Left lobe of liver (tissue), 2 donors: ENCODE measurements around the gene FGFR3. TPM values are rescaled to one million over a fixed set of nuclear protein-coding genes. Genes with fewer than 3 reads are reported as not detected.

Experiments used
- ATAC-seq: fragments of 200-7000 bp; cut with Tn5 transposase; one replicate; pipeline ENCODE4 v1.9.1; 2020; ENCODE audit warnings: mild to moderate bottlenecking, moderate library complexity
- DNase-seq: peaks from one replicate; pipeline ENCODE4 v3.0.0-alpha.2; 2020; ENCODE audit warnings: low spot score
- total RNA-seq: library from RNA; stranded (reverse); gene quantifications from one replicate; pipeline ENCODE4 v1.2.1, GENCODE V29; 2021
- donor health status: DM: no; HTN: no; CAD: no; lungs with moderate emphysema.
- donor health status: DM: no; HTN: yes; CAD: no.

The FGFR3 gene
- total RNA-seq, 1 donor from 2014 or later = 48.5 TPM

DNA sequence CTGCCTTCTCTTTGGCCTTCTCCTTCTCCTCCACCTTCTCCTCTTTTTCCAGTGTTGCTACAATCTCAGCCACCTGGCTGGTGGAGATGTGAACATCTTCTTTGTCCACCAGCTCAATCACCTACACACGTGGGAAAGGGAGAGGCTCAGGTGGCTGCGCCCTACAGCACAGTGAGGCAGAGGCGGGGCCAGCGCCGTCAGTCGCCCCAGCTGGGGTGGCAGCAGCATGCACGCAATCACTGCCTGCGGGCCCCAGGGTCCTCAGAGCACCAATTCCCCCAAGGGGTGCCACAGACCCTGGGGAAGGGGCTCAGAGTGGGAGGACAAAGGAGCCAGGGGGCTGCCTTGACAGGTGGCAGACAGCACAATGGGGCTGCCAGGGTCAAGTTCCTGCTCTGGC is 21.4 kb downstream of the FGFR3 start:
- no peak for DNase-seq
- no peak for ATAC-seq

DNA sequence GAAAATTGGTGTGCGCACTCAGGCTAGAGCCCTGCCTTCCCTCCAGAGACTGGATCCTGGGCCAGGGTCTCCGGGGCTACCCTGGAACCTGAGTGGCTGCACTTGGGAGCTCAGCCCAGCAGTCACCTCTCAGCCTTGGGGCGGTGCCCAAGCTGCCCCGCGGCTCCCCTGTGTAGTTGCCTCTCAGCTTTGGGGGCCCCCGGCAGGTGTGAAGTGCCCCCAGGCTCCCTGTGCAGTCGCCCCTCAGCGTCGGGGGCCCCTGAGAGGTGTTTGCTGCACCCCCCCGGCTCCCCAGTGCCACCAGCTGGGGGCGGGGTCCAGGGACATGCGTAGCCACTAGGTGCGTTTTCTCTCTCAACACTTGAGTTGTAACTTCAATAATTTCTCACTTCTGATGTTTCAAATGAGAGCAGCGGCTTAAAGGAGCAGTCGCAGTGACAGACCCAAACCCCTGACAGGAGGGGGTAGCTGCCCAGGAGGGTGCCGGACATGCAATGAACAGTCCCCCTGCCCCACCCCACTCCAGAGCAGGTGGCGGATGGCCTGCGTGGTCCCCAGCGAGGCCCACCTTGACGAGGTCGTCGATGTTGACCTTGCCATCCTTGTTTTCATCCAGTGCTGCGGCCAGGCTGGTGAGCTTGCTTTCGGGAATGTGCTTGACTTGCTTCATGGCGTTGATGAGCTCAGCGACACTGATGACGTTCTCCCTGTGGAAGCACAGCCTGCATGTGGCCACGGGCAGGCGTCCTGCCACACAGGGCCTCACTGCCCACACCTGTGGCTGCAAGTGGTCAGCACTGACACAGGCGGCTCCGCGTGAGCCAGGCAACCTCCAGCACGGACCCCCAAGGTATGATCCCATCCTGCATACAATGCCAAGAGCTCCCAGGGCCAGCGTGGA is 22.3 kb downstream of the FGFR3 start:
- DNase-seq (no peak), ATAC-seq (no peak)

DNA sequence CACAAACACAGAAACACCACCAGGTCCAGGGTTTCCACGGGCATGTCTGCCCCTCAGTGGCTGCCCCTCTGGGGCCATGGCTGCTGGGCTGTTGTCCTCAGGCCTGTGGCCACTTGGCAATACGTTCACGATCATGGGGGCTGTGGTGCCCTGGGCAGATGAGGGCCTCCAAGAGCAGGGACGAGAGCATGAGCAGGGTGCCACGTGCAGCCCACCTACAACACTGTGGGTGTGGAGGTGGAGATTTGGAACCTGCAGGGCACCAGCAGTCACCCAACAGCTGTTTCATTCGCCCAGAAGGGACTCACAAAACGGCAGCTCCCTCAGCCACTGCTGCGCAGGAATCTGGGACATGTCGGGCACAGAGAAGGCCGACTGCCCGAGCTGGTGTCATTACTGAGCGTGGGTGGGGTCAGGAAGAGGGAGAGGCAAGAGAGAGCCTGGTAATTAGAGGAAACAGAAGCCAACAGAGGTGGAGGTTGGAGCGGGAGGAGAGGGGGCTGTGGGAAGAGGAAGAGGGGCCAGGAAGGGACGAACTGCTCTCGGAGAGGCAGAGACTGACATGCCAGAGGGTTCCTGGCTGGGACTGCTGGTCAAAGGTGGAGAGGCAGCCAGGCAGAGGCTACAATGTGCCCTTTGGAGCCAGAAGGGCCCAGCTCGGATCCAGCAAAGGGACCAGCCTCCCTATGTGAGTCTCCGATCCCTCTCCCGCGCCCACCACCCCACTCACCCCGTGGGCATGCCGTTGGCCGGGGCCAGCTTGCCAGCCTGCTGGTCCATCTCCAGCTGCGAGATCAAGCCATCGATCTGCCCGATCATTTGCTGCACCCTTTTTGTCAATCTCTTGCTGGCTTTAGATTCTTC is 23.1 kb downstream of the FGFR3 start:
- DNase-seq (peak; percentile 76), ATAC-seq (peak; percentile 89)

DNA sequence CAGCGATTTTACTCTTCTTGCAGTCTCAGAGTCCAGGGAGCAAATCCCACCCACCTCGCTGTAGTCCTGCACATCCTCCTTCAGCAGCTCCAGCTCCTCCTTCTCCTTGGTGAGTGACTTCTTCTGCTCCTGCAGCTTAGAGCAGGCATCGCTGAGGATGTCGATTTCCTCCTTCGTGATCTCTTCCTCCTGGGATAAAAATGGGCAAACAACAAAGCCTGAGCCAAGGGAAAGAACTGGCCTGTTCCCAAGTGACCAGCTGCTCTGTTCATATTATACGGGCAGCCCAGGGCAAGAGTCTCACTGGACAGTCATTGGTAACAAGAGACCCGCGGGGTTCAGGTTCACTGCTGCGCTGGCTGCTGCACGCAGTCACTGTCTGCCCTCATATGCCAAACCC is 26.2 kb downstream of the FGFR3 start:
- ATAC-seq (peak; percentile 61), DNase-seq (peak; percentile 66)

DNA sequence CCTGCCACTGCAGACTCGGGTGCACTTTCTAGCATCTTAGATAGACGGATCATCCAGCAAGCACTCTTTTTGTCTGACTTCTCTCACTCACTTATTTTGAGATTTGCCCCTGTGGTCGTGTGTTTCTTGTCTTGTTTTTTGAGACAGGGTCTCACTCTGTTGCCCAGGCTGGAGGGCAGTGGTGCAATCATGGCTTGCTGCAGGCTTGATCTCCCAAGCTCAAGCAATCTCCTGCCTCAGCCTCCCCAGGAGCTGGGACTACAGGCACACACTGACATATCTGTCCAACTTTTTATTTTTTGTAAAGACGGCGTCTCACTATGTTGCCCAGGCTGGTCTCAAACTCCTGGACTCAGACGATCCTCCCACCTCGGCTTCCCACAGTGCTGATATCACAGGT is 26.7 kb downstream of the FGFR3 start:
- DNase-seq (no peak), ATAC-seq (no peak)

DNA sequence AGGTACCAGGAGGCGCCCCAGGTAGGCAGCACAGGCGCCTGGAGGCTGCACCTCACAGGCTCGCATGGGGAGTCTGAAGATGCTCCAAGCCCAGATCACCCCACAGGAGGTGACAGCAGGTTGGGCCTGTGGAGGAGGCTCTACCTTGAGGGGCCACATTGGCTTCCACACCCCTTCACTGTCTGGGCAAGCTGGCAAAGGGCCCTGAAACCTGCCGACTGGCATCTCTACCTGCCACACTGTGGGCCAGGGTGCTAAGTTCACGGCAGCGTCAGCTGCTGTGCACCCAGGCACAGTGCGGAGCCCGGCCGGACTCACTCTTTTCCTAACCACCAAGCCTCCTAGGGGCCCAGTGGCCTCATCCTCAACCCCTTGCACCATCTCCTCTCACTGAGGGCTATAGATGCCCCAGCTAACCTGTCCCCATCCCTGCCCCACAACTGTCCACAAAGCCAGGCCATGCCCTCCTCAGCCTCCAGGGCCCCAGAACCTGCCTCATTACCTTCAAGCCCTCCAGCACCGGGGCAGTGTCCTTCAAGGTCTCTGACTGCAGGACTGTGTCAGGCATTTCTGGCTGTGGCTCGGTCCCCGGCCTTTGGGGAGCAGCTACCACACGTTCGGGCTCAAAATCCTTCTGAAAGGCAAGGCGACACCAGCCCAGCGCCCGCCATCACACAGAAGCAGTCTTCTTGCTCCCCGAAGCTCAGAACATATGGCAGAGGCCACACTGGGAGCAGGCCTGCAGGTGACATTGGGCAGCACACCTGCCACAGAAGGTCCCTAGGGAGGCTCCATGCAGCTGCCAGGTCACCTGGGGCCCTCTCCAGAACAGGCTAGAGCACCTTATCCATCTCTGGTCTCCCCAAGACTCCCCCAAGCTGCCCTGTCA is 28.8 kb downstream of the FGFR3 start:
- DNase-seq = peak; percentile 44

DNA sequence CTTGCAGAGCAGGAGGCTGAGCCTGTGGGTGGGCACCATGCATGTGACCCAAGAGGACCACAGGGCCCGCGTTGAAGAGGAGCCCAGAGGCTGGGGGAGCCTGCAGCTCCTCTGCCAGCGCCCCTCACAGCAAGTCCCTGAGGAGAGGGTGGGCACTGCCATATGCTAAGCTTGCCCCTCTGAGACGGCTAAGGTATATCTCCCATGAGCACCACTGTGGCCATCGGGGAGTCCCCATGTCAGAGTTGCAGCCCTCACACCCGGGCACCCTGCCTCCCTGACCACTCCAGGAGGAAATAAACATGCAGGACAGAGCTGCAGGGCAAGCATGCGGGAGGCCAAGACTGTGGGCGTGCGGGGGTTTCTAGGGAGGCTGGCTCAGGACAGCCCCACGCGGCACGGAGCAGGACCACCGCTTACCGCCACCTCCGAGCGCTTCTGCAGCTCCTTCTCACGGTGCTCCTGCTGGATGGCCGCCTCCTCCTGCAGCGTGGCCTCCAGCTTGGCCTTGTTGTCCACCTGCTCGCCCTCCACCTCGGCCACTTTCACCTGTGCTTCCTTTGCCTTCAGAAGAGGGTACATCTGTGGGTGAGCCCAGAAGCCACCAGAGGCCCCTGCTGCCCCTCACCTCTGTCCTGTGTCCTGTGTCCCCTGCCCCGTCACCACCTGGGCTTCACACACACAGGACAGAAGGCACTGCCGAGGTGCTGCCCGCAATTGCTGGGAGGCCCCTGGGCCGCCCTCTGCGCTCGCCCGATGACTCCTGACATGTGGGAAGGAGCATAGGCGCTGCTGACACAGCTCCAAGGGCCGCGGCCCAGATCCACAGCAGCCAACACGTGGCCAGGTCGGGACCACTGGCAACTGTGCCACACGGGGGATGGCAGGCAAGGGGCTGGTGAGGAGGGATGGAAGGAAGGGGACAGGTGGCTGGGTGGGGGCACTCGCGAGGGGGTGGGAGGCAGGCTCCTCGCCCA is 29.8 kb downstream of the FGFR3 start:
- DNase-seq (peak; percentile 39), ATAC-seq (no peak)

More for the DNA sequence above, 28.8 kb downstream of the FGFR3 start:
- no peak for ATAC-seq

DNA sequence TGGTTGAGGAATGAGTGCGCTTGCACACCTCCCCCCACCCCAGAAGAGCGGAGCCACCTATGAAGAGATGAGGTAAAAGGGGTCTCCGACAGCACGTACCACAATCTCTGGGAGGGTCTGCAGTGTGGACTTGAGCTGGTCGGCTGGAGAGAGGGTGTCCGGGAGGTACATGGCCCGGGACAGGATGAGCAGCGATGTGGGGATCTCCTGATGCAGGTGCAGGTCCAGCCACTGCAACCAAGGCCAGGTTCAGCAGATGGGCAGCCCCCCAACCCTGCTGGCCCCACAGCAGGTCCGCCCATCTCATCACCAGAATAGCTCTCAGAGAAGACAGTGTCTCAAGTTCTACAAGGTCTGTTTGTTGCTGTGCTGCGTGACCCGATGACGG is 30.4 kb downstream of the FGFR3 start:
- no peak for ATAC-seq

DNA sequence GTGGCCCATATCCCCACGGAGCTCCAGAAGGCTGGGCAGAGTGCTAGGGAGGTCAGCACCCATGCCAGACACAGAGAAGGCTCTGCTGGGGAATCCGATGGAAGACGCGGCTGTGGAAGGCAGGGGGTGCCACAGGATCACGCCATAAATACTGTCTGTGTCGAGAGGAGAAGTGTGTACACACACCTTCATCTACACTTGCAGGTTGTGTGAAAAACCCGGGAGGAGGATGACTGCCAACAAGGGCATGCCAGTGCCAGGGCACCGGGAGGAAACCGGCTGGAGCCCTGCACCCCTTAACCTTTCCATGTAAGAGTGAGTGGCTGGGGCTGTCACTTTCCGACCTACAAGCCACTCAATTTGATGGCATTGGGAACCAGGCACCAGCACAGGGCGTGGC is 31.7 kb downstream of the FGFR3 start:
- DNase-seq = no peak
- no peak for ATAC-seq

More for the DNA sequence above, 30.4 kb downstream of the FGFR3 start:
- DNase-seq = no peak

DNA sequence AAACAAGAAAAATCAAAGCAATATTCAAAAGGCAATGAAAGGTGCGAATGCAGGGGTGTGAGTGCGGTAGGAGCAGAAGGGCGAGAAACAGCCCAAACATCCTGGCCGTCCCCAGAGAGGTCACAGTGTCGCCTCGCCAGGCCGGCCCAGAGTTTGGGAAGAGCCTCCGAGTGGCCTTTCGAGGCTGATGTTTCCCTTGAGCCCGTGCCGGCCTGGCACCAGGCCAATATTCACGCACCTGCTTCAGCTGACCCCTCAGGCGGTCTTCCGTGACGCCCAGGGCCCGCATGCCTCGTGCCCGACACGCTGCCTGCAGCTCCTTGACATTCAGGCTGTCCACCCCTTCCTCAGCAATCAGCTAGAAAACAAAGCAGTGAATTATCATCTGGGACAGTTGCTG is 32.2 kb downstream of the FGFR3 start:
- ATAC-seq (no peak), DNase-seq (no peak)

DNA sequence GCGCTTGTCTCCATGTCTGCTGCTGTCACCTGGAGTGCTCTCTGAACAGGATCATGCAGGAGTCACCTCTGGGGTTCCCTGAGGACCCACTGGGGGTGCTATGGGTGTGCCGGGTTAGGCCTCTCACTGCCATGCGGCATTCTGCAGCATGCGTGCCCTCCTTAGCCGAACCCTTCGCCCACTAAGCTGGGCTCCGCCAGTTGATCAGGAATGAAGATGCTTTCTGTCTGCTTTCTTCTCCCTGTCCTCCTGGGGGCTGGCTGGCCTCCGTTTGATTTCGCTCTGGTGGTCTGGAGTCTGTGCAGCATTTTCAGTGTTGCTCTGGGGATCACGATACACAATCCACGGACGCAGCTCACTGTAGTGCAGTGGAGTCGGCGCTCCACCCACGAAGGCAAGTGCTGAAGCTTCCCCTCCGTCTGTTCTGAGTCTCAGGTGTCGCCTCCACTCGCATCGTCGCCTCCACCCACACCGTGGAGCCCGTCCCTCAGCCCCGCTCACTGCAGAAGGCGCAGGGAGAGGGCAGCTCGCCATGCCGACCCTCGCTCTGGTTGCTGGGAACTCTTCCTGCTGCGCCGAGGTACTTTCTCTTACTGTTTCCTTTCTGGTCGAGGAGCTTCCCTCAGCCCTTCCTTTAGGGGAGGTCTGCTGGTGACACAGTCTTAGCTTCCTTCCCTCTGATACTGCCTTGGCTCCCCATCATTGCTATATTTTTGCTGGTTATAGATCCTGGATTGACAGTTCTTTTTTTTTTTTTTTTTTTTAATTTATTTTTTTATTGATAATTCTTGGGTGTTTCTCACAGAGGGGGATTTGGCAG is 33.6 kb downstream of the FGFR3 start:
- no peak for DNase-seq
- ATAC-seq = peak; percentile 16

DNA sequence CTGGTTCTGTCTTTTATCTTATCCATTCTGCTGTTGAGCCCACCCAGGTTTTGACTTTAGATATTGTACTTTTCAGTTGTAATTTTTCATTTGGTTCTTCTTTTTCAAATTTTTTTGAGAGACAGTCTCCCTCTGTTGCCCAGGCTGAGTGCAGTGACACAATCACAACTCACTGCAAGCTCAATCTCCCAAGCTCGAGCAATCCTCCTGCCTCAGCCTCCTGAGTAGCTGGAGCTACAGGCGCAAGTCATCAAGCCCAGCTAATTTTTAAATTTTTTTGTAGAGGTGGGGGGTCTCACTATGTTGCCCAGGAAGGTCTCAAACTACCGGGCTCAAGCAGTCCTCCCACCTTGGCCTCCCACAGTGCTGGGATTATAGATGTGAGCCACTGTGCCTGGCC is 37.1 kb downstream of the FGFR3 start:
- ATAC-seq = no peak
- DNase-seq = no peak

DNA sequence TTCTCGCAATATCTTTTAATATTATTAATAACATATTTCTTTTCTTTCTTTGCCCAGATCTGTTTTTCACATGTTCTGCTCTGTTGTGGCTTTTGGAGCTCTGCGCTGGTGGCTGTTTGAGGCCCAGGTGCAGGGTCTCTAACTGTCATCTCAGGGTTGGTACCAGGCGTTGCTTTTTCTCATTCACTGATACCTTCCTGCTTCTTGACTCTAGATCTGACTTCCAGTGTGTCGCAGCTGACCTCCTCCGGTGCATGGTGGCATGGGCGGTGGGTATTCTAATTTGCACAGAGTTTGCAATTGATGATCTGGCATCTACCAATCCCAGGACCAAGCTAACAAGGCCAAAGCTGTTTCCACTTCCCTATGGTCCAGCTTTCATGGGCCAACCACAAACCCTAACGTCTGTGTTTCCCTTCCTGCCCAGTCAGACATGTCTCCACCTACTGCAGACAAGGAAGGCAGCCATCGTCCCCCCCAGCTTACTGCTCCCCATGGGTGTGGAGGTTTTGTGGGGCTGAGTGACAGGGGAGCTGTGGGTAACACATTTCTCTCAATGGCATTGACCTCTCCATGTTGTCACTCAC is 37.6 kb downstream of the FGFR3 start:
- ATAC-seq = no peak
- DNase-seq = no peak

DNA sequence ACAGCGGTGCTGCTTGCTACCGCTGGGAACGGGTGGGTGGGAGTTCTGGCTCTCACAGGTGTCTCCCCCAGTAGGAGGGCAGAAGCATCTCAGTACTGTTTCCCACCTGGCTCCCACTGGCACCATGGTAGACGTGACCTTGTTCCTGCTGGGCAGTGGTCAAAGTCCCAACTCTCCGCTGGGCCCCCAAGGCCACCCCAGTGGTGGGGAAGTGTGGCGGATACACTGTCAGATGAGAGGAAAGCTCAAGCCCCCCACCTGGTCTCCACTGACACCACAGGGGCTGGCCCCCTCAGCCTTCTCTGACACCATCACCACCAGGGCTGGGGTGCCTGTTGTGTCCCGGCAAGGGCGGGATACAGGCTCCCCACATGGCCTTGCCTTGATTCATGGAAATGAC is 38.2 kb downstream of the FGFR3 start:
- ATAC-seq = no peak

DNA sequence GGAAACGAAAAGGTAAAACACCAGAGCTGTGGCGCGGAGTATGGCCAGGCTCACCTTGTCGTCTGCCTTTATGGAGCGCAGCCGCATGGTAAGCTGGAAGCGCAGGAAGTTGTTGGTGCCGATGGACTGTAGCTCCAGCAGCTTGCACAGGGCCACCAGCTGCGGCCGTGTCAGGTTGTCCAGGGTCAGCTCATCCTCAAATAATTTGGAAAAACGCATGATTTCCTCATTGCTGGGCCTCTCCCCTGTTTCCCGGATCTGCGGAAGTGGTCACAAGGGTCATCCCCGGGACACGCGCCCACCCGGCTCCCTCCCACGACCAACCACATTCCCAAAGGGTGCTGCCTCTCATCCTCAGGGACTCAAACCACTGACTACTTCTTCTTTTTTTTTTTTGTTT is 39.6 kb downstream of the FGFR3 start:
- ATAC-seq = no peak
- no peak for DNase-seq

More for the DNA sequence above, 38.2 kb downstream of the FGFR3 start:
- no peak for DNase-seq

DNA sequence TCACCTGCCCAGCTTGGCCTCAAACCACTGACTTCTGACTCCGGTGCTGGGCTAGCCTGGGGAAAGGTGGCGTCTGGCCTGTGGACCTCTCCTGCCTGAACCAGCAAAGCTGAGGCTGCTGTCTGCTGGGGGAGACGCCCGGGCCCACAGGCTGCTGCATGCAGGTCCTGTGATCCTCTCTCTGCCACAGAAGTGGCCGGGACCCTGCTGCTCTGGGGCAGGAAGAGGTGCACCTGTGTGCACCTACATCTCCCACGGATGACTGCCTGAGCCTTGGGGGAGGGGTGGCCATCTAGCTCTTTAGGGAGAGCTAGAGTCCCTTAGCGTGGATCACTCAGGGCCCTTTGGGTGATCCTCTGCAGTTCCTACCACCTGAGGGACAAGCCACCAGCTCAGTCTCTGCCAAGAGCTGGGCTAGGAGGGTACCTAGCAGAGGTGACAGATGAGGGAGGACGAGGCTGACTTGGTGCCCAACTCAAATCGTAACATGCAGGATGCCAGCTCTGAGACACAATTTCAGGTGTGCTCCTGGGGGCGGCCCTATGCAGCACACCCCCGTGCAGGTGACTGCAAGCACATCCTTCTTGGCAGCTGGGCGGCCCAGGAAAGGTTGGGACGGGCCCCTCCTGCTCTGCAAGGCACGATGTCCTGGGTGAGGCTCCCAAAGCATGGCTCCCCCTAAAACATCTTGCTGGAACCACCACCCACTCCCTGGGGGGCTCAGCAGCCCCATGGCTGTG is 40.4 kb downstream of the FGFR3 start:
- DNase-seq = no peak
- ATAC-seq = no peak

DNA sequence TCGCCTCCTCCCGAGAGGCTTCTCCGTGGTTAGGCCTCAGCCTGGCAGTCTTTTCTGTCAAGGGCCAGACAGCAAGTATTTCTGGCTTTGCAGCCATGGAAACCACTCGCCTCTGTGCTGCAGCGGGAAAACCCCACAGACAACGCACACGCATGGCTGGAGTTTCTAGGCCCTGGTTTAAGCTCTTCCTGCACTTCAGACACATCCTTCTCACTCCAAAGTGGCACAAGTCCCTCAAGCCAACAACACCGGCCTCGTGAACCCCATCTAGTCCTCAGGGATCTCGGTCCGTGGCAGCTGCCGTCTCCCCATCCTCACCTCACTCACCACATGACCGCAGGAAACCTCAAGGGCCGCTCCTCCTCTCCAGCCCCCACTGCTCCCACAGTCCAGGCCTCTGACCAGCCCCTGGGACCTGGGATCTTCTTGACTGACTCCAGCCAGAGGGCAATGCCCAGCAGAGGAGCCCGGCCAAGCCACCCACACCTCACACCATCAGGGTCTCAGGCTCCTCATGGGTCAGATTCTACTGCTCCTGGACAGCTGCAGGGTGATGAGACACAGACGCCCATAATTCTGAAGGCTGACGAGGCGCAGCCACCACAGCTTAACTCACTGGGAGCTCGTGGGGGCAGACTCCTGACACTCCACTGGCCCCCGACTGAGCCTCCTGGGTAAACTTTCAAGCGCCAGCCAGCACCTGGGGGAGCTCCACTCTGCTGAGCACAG is 41.1 kb downstream of the FGFR3 start:
- ATAC-seq = no peak

More for the DNA sequence above, 41.1 kb downstream of the FGFR3 start:
- no peak for DNase-seq
